GM12878 (cell line): ENCODE results near the gene OR4E2. TPM values are rescaled to one million over a fixed set of nuclear protein-coding genes. Genes with fewer than 3 reads are reported as not detected.
A peak's percentile ranks its signal among the peaks of the same experiment; 100 is the strongest.

Source experiments
- ATAC-seq: fragments of 200-7000 bp; cut with Tn5 transposase; 3 replicates; pipeline ENCODE4 v1.9.1; 2020; ENCODE audit warnings: mild to moderate bottlenecking, moderate library complexity
- BruUV-seq: library from RNA; stranded (reverse); fragments of 400-500 nt; replicated peaks from 2 replicates; lab custom pipeline; 2021; lab: Mats Ljungman, UMichigan
- CTCF ChIA-PET: fragments of 300-600 bp; sonication (Branson Sonifier 250); formaldehyde crosslinking; extraction: SDS; loops from one replicate; lab custom pipeline; 2021; ENCODE audit warnings: inconsistent platforms; lab: Yijun Ruan, JAX
- POLR2A ChIA-PET: fragments of 350-600 bp; formaldehyde crosslinking; extraction: SDS; loops from one replicate; lab custom pipeline; 2021; ENCODE audit warnings: inconsistent platforms; lab: Charles Lee
- RAD21 ChIA-PET: fragments of 300-600 bp; sonication (Branson Sonifier 250); formaldehyde crosslinking; loops from one replicate; lab custom pipeline; 2023; ENCODE audit warnings: antibody characterized with exemption; ENCODE audit not compliant: unreplicated experiment; lab: Charles Lee
- SMC1A ChIA-PET: fragments of 300-600 bp; sonication (Branson Sonifier 250); formaldehyde crosslinking; loops from one replicate; lab custom pipeline; 2023; ENCODE audit not compliant: unreplicated experiment, uncharacterized antibody; lab: Charles Lee
- DNase-seq: peaks from one replicate; pipeline ENCODE4 v3.0.0-alpha.2; 2011; ENCODE audit warnings: low read depth, low spot score
- FAIRE-seq: peaks from 3 replicates; lab custom pipeline; 2011; peaks lifted over from hg19 to GRCh38; lab: Jason Lieb, UNC
- H2AFZ ChIP-seq: 2 replicates; pipeline ENCODE4 v1.6.0; 2011; ENCODE audit warnings: low read depth, low read length, control low read depth; ENCODE audit not compliant: control insufficient read depth
- H3K27ac ChIP-seq: 2 replicates; pipeline ENCODE4 v1.5.1; 2011; ENCODE audit warnings: control low read depth; ENCODE audit not compliant: control insufficient read depth, insufficient read depth
- H3K27me3 ChIP-seq, 2 experiments: replicated peaks in 1 of 2; 2 replicates each; pipeline versions ENCODE4 v1.6.0 to v1.6.1; 2011; ENCODE audit warnings: low read length in 1 of 2; ENCODE audit not compliant: control insufficient read depth in 2 of 2, insufficient read depth in 2 of 2
- H3K36me3 ChIP-seq, 2 experiments: 2 replicates each; pipeline ENCODE4 v1.5.1; 2011; ENCODE audit warnings: low read length in 1 of 2; ENCODE audit not compliant: control insufficient read depth in 2 of 2, insufficient read depth in 2 of 2
- H3K4me1 ChIP-seq: 2 replicates; pipeline ENCODE4 v1.6.1; 2011; ENCODE audit warnings: mild to moderate bottlenecking, low read length, moderate library complexity, mixed read lengths; ENCODE audit not compliant: control insufficient read depth, insufficient read depth
- H3K4me2 ChIP-seq: 2 replicates; pipeline ENCODE4 v1.6.0; 2011; ENCODE audit warnings: control low read depth; ENCODE audit not compliant: control insufficient read depth, insufficient read depth
- H3K4me3 ChIP-seq: fragments of 200-600 bp; sonication (generic); 2 replicates; pipeline ENCODE4 v1.5.1; 2016
- H3K79me2 ChIP-seq: 2 replicates; pipeline ENCODE4 v1.6.0; 2011; ENCODE audit warnings: low read length; ENCODE audit not compliant: control insufficient read depth, insufficient read depth
- H3K9ac ChIP-seq: 2 replicates; pipeline ENCODE4 v1.8.0; 2011; ENCODE audit warnings: low read length, control low read depth, mixed read lengths; ENCODE audit not compliant: control insufficient read depth, insufficient read depth
- H3K9me3 ChIP-seq: replicated peaks from 3 replicates; pipeline ENCODE4 v1.5.1; 2011; ENCODE audit warnings: mild to moderate bottlenecking, low read length; ENCODE audit not compliant: control insufficient read depth, insufficient read depth
- H4K20me1 ChIP-seq: 2 replicates; pipeline ENCODE4 v1.6.0; 2011; ENCODE audit not compliant: control insufficient read depth, insufficient read depth
- IRF3 ChIP-seq: fragments of 450-650 bp; IDR thresholded peaks from 2 replicates; pipeline ENCODE4 v1.6.1; 2014; ENCODE audit warnings: mild to moderate bottlenecking
- MXI1 ChIP-seq: fragments of 150-350 bp; IDR thresholded peaks from 2 replicates; pipeline ENCODE4 v1.6.1; 2011; ENCODE audit warnings: low read depth, mild to moderate bottlenecking, inconsistent platforms, low read length, improper control_type of control experiment
- NR2C2 ChIP-seq: IDR thresholded peaks from 2 replicates; pipeline ENCODE4 v1.6.1; 2011; ENCODE audit warnings: borderline replicate concordance, low read depth; ENCODE audit not compliant: control insufficient read depth, insufficient read length
- RAD21 ChIP-seq: IDR thresholded peaks from 2 replicates; pipeline ENCODE4 v1.6.1; 2011; ENCODE audit warnings: mild to moderate bottlenecking, low read depth, low read length, moderate library complexity; ENCODE audit not compliant: insufficient read depth
- RELB ChIP-seq: fragments of 450-650 bp; IDR thresholded peaks from 2 replicates; pipeline ENCODE4 v1.6.1; 2017; ENCODE audit warnings: low read depth, mild to moderate bottlenecking, moderate library complexity
- RUNX3 ChIP-seq: IDR thresholded peaks from 2 replicates; pipeline ENCODE4 v1.6.1; 2012; ENCODE audit warnings: low read length, inconsistent platforms
- TCF7 ChIP-seq: IDR thresholded peaks from 2 replicates; pipeline ENCODE4 v1.6.1; 2014; ENCODE audit warnings: antibody characterized with exemption, borderline replicate concordance
- ZNF687 ChIP-seq: fragments of 450-650 bp; IDR thresholded peaks from 2 replicates; pipeline ENCODE4 v1.6.1; 2017; ENCODE audit warnings: mild to moderate bottlenecking, moderate library complexity
- WGBS: methylation state at CpG from one replicate; pipeline ENCODE4 v1.1.6; 2016; ENCODE audit warnings: low lambda C conversion rate; ENCODE audit not compliant: insufficient replicate concordance, insufficient coverage; ENCODE audit errors: missing lambda C conversion rate; 5-methylcytosine and 5-hydroxymethylcytosine counted together
- in situ Hi-C: fragments of 300-500 bp; cut with MboI; formaldehyde crosslinking; loops from 9 replicates; pipeline ENCODE4 v1.14.3; 2018; ENCODE audit warnings: mixed read lengths
- intact Hi-C: fragments of 100-400 bp; cut with micrococcal nuclease; formaldehyde crosslinking; loops from one replicate; pipeline ENCODE4 v1.14.2; 2022; ENCODE audit not compliant: unreplicated experiment
- polyA plus RNA-seq, 11 experiments: library from polyadenylated mRNA; depleted of rRNA in 4 of 11; unstranded in 6 of 11; stranded (reverse) in 5 of 11; fragments of >200 nt; fragmentation: Nextera tagmentation in 4 of 11; fragmentation: Illumina TruSeq in 1 of 11; extraction: Ambion mirVana in 4 of 11; extraction: Trizol in 1 of 11; gene quantifications; 1 replicate in 1 of 11; 2 replicates in 10 of 11; pipeline versions ENCODE4 v1.2.1 to v1.2.3, GENCODE V29; 2011 to 2016; ENCODE audit warnings: inconsistent platforms in 2 of 11, missing spikeins in 2 of 11, low read depth in 1 of 11
- total RNA-seq, 4 experiments: library from RNA; depleted of rRNA in 3 of 4; stranded (reverse); fragments of >200 nt in 3 of 4; fragmentation: Illumina TruSeq in 1 of 4; extraction: Trizol in 1 of 4; gene quantifications; 2 replicates each; pipeline versions ENCODE4 v1.2.1 to v1.2.3, GENCODE V29; 2013 to 2021

OR4E2 gene
- total and polyA plus RNA-seq, 10 of the 15 experiments (the other 5 are each of a cell fraction or from before 2014, with no cell fraction given) = not detected

GRCh38 chr14:21617614-21618013 lies 36.0 kb upstream of the OR4E2 start:
- WGBS = 7% methylated on average over 8 of the region's 8 CpGs
- in situ Hi-C loops = no loop called here
- SMC1A ChIA-PET = no interaction called here
- Histone ChIP-seq H3K9me3 (no peaks in the 10 kb centered on the region), H3K4me3 (no peak overlapping the region), H3K9ac (no peak overlapping the region), H3K79me2 (no peaks in the 10 kb centered on the region), H3K27me3 (no peaks in the 10 kb centered on the region), H2AFZ (no peak overlapping the region), H3K27ac (no peak overlapping the region), H3K36me3 (no peaks in the 10 kb centered on the region), H3K4me1 (no peaks in the 10 kb centered on the region), H4K20me1 (no peaks in the 10 kb centered on the region), H3K4me2 (no peak overlapping the region)
- DNase-seq (no peak), FAIRE-seq (no peak), ATAC-seq (peak; percentile 21; the same call in 1 of the 3 replicates)
- RAD21 ChIA-PET = no interaction called here
- TF ChIP-seq NR2C2 = no peak
- TF ChIP-seq ZNF687 = no peak
- no peak for TF ChIP-seq IRF3
- TF ChIP-seq MXI1 = no peak
- no peak for TF ChIP-seq RAD21
- TF ChIP-seq RUNX3 = no peak
- TF ChIP-seq TCF7 = no peak
- no peak for TF ChIP-seq RELB
- intact Hi-C loops = no loop called here
- POLR2A ChIA-PET = interaction anchor here (0.5 kb wide), 1 partner anchor 11 kb away, joined by 6 read pairs; no protein-coding TSS in a partner anchor
- CTCF ChIA-PET = interaction anchor here (1.1 kb wide), 2 partner anchors 94 to 106 kb away, joined by 3 to 6 read pairs; no protein-coding TSS in a partner anchor
- BruUV-seq = no TSS peak
